ENCODE results near the gene CRYBG2. TPM values are rescaled to one million over a fixed set of nuclear protein-coding genes. Genes with fewer than 3 reads are reported as not detected.

CRYBG2 gene
- total and polyA plus RNA-seq, 2 of the 8 experiments (the other 6 are each of a cell fraction or from before 2014, with no cell fraction given) = 14.2 to 17.0 TPM

GRCh38 chr1:26350343-26350700 is 3.6 kb downstream of the CRYBG2 start:
- Histone ChIP-seq H2AFZ (ENCODE audit: low read length) (no peak overlapping the region), H3K4ac (replicated peaks; ENCODE audit: insufficient read length, low read depth, low read length) (no peak overlapping the region), H4K8ac (ENCODE audit: extremely low read depth, insufficient read depth, low read length) (no peak overlapping the region), H4K20me1 (replicated peaks in 1 of 2; ENCODE audit: control insufficient read depth in 1 of 2, insufficient read depth in 2 of 2, low read length in 2 of 2) (peaks cover 0 to 1% of the 10 kb centered on the region in 2 experiments), H4K5ac (ENCODE audit: insufficient read length, low read depth, low read length) (no peak overlapping the region), H2BK5ac (ENCODE audit: low read depth, low read length) (peak overlapping the region; percentile 48), H3K14ac (ENCODE audit: insufficient read length) (no peak overlapping the region), H3K23ac (ENCODE audit: insufficient read length) (no peak overlapping the region), H4K91ac (replicated peaks; ENCODE audit: insufficient read length, low read length) (peak overlapping the region; percentile 7), H2BK15ac (ENCODE audit: low read length) (no peak overlapping the region), H2BK20ac (ENCODE audit: low read length) (no peak overlapping the region), H3K18ac (ENCODE audit: extremely low read depth, low read length) (peak overlapping the region; percentile 71; the same call in 1 of the 2 replicates), H3K4me3 (ENCODE audit: extremely low read depth in 1 of 4, insufficient read depth in 2 of 4, low read depth in 3 of 4, low read length in 4 of 4) (no peak overlapping the region), H2BK12ac (ENCODE audit: low read depth, low read length) (peak overlapping the region; percentile 68; the same call in 1 of the 2 replicates), H3K79me1 (ENCODE audit: low read depth, low read length) (peaks cover 2% of the 10 kb centered on the region; the same call in 1 of the 2 replicates), H3K79me2 (ENCODE audit: control insufficient read depth in 1 of 2, insufficient read depth in 2 of 2, low read length in 2 of 2) (no peaks in the 10 kb centered on the region), H2BK120ac (replicated peaks; ENCODE audit: low read depth, low read length) (no peak overlapping the region), H3K36me3 (ENCODE audit: control insufficient read depth in 2 of 4, insufficient read depth in 4 of 4, low read length in 3 of 4) (no peaks in the 10 kb centered on the region), H3K23me2 (ENCODE audit: low read depth, low read length) (no peaks in the 10 kb centered on the region), H3K4me1 (replicated peaks in 1 of 4; ENCODE audit: control insufficient read depth in 3 of 4, insufficient read depth in 4 of 4, low read length in 3 of 4) (peaks cover 5 to 24% (median 9%) of the 10 kb centered on the region in 4 experiments), H3K56ac (replicated peaks; ENCODE audit: insufficient read length, low read depth, low read length) (no peak overlapping the region), H2AK5ac (ENCODE audit: low read depth, low read length) (no peak overlapping the region), H3K4me2 (ENCODE audit: insufficient read depth in 1 of 2, low read depth in 2 of 2, low read length in 2 of 2) (peak overlapping the region; percentile 26 to 35; a peak in 1 of 4 replicates), H3K9ac (replicated peaks in 1 of 4; ENCODE audit: extremely low read depth in 1 of 4, low read depth in 3 of 4, low read length in 3 of 4) (no peak overlapping the region), H3K27me3 (replicated peaks in 1 of 4; ENCODE audit: control insufficient read depth in 3 of 4, extremely low read depth in 1 of 4, insufficient read depth in 3 of 4, low read length in 3 of 4) (no peaks in the 10 kb centered on the region), H3K27ac (ENCODE audit: low read depth, low read length) (no peak overlapping the region), H3K9me3 (ENCODE audit: insufficient read depth in 2 of 2, low read depth in 1 of 2, low read length in 1 of 2) (no peaks in the 10 kb centered on the region)
- DNase-seq (ENCODE audit: low read depth in 1 of 2, low spot score in 2 of 2) (no peak), FAIRE-seq (no peak)
- ChIA-PET CTCF (ENCODE audit: partially characterized antibody) (interaction anchor here (0.8 to 6.6 kb wide), 8 partner anchors 10 to 70 kb away, joined by 3 to 52 read pairs (median 4); partner anchors contain the start of genes LIN28A and SH3BGRL3), POLR2A (ENCODE audit: partially characterized antibody) (interaction anchor here (1.0 to 6.3 kb wide), 7 partner anchors 9 to 70 kb away, joined by 3 to 44 read pairs (median 5); no protein-coding TSS in a partner anchor)
- TF ChIP-seq TBP (IDR thresholded peaks at IDR 0.05; ENCODE audit: low read depth, low read length) (no peak), E2F6 (IDR thresholded peaks at IDR 0.05) (no peak), KDM4A (IDR thresholded peaks at IDR 0.05; ENCODE audit: low read depth, low read length, severe bottlenecking) (no peak), CHD2 (IDR thresholded peaks at IDR 0.05; ENCODE audit: low read length) (no peak), YY1 (IDR thresholded peaks at IDR 0.05; ENCODE audit: low read depth, low read length) (no peak), TEAD4 (IDR thresholded peaks at IDR 0.05; ENCODE audit: low read depth, low read length) (no peak), POU5F1 (IDR thresholded peaks at IDR 0.05; ENCODE audit: low read depth, low read length) (no peak)
- WGBS, 2 experiments (ENCODE audit: extremely low coverage in 1 of 2, insufficient coverage in 1 of 2, insufficient read length in 1 of 2, insufficient replicate concordance in 2 of 2, low coverage in 1 of 2, low lambda C conversion rate in 2 of 2, missing lambda C conversion rate in 1 of 2) = 77% methylated on average over 2 of the region's 2 CpGs; no CpG with 5 or more reads in 1 of the 2 experiments
